ENCODE measurements around the gene CACNA1A.

The CACNA1A gene

DNA sequence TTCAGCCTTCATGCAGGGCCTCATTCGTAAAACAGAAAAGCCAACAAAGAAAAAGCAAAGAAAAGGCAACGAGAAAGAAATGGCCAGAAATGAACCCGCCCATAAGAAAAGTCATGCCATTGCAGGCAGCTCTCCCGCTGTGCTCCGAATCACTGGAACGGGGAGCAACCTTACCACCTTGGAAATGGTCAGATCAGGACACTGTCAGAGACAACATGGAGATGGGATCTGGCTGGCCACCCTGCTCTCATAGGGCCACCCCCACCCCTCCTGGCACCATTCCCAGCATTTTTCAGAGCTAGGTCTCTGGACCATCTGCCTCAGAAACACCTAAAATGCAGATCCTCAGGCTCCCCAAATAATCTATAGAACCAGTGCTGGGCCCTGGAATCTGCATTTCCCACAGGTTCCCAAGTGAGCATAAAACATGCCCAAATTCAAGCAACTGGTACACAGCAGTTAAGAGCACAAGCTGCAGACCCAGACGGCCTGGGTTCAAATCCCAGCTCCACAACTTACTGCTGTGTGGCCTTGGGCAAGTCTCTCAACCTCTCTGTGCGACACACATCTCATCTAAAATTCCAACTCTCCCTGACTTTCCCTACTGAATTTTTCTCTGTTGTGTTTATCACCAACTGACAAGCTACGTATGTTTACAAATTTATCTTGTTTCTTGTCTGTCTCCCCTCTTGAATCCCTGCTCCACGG is 204.5 kb downstream of the CACNA1A start:
- DNase-seq, result no peak

DNA sequence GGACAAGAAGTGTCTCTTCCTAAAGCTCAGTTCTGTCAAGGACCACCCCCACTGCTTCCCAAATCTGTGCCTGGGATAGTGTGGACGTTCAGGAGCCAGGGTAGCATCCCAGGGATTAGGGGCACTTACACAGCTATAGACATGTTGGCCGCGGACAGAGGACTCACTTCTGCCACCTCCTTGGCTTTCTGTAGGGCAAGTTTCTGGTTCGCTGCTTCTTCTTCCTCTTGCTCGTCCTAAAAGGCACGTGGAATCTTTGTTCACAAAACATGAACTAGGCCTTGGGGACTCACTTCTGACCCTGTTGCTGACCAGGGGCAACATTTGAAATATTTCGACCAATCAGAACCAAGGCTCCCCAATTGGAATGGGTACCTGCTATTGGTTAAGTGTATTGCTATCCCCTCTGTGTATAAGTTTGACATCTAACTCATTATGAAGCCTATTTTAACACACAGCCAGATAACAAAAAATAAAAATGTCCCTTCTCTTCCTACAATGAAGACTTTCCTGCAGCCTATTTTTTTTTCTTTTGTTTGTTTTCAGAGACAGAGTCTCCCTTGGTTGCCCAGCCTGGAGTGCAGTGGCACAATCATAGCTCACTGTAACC is 205.8 kb downstream of the CACNA1A start:
- no peak for DNase-seq

DNA sequence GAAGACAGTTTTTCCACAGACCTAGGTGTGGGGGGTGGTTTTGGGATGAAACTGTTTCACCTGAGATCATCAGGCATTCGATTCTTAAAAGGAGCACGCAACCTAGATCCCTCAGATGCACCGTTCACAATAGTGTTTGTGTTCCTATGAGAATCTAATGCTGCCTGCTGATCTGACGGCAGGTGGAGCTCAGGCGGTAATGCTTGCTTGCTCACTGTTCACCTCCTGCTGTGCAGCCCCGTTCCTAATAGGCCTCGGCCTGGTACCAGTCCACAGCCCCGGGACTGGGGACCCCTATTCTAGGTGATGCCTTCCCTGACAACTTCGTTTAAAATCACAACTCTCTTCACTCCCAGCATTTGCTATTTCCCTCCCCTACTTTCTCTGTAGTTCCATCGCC is 206.4 kb downstream of the CACNA1A start:
- DNase-seq, result no peak

DNA sequence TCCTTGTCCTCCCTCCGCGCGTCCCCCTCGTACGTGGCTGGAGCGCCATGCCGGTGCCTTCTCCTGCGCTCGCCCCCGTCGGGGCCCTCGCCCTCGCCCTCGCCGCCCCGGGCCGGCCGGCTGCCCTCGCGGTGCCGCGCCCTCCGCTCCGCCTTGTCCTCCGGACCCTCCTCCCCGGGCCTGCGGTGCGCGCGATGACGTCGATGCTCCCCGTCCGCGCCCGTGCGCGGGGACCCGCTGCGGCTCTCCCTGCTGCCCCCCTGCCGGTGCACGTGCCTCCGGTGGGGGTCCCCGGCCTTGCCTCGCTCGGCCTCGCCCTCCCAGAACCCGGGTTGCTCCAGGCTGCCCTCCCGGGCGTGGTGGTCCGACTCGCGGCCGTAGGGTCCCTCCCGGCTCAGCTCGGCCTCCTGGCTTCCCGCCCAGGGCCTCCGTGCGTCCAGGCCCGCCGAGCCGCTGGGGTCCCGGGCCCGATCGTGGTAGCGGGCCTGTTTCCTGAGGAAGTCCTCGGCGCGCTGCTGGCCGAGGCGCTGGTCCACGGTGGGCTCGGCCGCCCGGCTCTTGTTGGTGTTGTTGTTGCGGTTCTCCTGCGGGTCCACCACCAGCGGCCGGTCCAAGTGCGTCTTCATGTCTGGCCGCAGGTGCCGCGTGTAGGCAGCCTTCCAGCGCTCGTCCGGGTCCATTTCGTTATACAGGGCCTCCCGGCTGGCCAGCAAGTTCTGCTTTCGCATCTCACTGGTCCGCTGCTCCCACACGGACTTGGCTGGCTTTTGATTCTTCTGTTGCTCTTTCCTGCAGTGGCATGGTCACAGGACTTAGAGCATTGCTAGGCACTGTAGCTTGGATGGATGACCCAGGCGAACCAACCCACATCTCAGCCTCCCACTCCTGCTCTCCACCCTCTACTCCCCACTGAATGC is 207.5 kb downstream of the CACNA1A start:
- DNase-seq, result no peak

DNA sequence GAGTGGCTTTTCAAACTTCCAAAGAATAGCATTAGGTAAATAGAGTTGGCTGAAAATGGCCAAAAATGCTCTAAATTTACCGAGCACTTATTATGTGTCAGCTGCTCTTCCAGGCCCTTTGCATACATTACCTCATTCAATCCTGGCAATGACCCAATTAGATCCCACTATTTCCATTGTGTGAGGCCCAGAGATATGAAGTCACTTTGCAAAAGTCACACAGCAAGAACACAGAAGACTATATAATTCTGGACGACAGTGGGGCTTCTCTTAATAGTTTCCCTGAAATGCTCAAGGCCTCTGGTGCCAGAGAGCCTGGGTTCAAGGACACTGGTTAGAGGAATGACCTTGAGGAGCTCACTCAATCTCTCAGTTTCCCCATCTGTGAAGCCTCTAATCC is 209.3 kb downstream of the CACNA1A start:
- DNase-seq, result no peak

DNA sequence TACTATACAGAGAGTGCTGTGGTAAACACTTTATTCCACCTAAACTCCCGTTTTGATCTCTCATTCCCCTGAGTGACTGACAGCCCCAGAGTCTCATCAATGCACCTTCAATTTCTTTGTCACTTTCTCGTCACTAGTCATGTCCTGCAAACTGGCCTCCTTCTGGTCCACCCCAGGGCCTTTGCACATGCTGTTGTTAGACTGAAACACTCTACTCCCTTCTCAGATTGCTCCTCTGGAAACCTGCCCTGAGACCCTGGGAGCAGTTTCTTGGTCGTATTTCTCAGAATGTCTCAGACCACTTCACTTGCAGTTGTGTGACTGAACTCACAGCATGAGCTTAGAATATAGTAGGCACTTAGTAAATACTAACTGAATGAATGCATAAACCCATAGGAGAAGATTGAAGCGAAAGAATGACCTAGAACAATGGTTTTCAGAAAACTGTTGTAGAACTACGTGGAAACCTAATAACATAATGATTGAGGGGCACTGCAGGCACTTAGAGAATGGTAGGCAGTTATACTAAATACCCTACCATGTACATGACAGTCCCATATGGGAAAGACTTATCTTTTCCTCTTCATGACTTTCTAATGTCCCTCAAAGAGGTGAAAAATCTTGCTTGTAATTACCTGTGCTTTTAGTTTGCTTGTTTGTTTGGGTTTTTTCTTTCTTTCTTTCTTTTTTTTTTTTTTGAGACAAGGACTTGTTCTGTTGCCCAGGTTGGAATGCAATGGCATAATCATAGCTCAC is 211.3 kb downstream of the CACNA1A start:
- no peak for DNase-seq

DNA sequence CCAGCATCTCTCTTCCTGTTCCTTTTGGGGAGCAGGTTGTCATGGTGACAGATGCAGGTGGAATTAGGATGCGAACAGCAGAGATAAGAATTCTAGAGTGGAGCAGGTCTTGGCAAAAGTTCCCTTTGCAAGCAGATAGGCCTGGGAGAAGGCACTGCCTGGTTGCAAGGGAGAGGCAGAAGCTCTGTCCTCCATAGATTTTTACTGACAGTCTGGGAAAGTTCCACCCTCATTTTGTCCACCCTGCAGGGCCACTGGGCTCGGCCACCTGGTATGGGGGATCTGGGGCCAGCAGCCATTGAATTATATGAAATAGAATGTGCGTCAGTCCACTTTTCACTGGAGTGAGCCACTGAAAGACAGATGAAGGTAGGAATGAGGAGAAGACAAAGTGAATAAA is 214.4 kb downstream of the CACNA1A start:
- DNase-seq, result no peak

DNA sequence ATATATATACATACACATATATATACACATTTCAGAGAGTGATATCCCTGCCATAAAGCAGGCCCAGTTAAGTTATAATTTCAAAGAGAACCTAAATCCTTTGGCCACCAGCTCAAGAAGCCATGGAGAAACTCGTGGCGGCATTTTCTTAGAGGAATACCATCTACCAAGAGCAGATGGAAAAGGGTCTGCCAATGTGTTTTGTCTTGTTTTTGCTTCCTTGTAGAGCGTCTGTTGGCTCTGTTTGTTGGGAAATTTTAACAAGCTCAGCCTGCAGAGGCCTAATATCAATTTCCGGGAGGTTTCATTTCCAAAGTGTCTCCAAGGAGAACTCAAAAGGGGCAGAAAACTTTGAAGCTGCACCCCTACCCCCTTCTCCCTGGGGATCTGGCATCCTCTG is 215.5 kb downstream of the CACNA1A start:
- no peak for DNase-seq

DNA sequence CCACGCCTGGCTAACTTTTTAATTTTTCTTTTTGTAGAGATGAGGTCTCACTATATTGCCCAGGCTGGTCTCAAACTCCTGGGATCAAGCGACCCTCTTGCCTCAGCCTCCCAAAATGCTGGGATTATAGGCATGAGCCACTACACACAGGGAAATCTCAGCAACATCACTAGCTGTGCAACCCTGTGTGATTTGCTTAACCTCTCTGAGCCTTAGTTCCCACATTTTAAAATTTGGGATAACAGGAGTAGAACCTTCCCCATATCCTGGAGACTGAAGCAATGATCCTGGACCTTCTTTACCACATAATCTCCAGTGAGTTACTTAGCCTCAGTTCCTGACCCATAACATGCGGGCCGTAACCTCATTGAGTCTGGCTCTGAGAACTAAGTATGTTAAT is 217.0 kb downstream of the CACNA1A start:
- DNase-seq, result no peak

DNA sequence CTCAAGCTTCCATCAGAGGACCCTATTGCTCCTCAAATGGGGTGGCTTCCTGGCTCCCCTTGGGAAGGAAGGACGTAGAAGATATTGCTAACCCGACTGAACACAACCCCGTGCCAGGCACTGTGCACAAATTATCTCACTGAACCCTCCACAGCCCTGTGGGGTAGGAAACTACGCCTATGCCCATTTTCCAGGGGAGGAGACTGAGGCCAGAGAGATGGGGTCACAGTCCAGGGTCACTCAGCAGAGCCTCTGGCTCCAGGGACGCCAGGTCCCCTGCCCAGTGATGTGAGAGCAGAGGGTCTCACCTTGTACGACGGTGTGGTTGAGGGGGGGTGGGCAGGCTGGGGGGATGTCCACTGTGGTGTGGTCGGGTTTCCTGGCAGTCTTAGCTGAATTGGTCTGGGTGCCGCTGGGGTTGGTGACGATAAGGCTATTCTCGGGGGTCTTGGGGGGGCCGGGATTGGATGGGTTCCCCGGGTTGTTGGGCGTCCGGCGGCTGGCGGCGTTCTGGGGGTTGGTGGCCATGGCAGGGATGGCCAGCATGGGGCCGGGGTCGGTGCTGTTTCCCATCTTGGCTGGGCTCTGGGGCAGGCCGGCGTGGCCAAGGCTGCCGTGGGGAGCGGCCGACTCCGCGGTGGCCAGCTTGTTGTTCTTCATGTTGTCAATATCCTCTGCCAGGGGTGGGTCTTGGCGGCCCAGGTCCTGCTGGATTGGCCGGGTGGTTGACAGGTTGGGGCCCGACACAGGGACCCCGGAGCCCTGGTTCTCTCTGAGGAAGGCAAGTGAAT is 219.9 kb downstream of the CACNA1A start:
- no peak for DNase-seq

DNA sequence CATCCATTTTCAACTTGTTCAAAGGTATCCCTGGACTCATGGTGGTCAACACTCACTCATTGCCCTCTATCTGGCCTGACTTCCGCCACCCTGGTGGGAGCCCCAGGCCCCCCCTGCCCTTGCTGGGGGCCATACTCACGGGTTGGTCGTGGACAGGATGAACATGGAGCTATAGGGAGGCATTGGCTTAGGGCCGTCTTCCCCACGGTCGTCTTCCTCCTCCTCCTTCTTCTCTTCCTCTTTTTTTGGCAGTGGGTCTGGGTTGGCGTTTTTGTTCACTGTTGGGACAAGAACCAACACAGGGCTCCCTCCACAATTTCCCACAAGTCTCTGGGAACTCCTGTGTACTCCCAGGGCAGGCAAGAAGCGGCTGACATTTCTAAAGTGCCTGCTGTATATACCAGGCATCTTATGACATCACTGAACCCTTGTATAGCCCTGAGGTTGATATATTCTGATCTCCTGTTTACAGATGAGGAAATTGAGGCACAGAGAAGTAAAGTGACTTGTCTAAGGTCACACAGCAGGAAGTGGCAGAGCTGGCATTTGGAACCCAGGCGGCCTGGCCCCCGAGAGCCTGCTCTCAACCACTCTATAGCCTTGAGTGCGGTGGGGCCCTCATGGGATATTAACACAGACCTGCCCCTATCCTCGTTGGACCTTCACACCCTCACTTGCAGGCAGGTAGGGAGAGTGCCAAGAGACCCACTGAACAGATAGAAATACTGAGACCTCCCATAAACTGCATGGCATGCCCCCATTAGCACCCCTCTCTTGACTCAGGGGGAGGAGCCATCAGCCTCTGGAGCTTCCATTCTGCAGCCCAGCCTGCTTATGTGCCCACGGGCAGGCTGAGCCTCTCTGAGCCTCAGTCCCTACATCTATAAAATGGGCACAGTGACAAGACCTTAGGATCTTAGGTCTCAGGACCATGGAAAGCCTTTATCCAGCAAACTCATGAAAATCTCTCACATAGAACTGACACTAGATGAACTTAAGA is 221.1 kb downstream of the CACNA1A start:
- DNase-seq, result no peak

DNA sequence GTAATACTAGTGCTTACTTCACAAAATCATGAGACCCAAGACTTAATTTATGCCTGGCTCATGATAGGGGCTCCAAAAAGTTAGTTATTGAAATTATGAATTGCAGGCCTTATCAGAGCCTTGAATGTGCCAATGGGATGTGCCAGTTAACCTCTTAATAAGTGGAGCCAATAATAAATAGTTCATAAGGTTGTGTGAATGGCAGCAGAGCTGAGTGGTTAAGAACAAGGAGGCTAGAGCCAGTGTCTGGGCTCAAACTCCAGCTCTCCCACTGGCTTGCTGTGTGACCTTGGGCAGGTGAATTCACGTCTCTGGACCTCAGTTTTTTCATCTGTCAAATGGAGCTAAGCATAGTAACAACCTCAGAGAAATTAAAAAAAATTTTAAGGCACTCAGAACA is 222.4 kb downstream of the CACNA1A start:
- DNase-seq, result no peak

DNA sequence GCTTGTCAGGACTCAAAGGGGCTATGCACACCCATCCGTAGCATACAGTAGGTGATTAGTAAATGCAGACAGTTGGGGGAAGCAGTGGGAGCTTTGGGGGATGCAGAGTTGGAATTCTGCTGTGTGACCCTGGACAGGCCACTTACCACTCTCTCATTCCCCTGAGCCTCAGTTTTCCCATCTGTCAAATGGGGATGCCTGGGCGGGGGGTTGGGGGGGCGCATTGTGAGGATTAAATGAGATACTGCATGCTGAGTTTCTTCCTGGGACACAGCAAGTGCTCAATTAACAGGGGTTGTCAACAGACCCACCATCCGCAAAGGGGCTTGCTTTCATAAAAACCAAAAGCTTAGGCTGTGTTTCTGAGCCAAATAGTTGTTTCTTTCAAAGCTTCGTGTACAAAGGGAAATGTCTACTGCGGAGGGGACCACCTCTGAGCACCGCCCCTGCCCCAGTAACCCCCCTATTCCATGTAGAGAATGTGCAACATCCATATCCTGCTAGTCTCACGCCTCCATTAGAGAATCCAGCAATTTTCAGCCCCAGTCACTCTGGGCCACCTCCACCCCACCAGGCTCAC is 223.7 kb downstream of the CACNA1A start:
- no peak for DNase-seq

DNA sequence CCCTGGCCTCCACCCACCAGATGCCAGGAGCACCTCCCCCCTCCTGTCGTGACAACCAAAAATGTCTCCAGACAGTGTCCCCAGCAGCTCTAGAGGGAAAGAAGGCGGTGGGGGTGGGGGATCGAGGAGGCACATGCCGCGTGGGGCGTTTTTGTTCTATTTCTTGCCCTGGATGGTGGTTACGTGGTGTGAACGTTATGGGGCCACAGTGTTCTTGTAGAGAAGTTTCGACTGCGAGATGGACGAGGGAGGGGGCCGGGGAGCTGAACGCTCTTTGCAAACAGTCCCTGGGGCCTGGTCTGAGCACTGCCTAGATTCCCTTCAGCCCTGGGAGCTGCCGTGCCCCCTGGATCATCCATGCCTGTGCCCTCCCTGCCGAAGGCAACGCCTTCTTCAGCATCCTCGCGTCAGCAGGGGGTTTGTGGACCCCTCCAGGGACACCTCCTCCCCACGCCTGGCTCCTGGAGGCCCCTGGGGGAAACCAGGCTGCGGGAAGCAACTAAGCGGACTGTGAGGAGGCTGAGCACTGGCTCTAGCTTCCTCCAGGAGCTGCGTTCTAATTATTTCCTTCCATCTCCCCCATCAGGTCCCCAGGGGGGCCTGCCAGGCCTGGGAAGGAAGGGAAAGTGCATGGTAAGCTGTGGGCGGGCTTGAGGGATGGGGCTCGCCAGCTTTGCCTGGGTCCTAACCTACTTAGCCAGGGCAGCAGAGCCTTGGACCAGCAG is 224.6 kb downstream of the CACNA1A start:
- no peak for DNase-seq

DNA sequence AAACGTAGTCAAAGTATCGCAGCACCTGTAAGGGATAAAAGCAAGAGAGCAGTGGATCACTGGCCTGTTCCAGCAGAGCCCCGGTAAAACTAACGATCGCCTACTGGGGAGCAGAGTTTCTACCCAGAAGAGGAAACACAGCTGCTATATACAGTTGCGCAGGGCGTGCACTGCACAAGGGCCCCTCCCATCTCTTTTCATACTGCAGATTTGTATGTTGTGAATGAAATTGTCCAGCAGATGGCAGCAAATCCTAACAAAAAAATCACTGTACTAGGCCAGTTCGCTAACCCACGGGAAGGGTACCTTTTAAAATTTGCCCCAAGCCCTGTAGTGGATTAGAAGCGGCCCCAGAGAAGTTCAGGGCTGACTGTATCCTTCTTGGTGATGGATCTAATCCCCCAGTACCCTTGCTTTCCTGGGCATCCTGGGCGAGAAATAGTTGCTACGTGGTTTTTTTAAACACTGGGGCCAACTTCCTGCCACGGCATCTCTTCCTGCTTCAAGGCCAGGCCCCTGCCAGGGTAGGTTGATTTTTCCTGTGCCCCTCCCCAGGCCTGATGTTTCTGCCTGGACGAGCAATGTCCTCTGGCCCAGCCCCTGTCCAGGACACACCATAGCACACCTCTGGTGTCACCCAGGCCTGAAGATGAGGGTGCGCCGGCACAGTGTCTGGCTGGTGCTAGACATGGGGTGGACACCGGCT is 229.0 kb downstream of the CACNA1A start:
- DNase-seq, result peak; percentile 33

DNA sequence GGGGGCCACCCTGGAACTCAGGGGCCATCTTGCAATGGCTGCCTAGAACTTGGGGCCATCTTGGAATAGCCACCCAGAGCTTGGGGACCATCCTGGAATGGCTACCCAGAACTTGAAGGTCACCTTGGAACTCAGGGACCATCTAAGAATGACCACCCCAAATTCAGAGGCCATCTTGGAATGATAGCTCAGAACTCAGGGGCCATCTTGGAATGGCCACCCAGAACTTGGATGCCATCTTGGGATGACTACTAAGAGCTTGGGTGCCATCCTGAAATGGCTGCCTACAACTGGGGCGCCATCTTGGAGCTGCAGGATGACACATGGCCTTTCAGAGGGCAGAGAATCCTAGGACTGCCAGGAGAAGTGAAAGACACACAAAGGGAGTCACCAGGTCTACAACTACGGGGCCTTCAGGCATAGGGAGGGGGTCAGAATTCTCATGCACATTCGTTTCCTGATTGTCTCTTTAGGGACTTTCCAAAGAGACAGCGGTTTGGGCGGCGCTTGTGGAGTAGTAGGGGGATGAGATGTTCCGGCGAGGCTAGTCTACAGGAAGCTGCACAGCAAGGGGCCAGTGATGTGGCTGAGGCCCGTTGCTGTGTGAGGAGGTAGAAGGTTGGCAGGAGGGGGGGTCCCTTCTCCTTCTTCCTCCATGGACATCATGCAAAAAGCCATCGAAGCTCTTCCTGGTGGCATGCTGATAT is 231.1 kb downstream of the CACNA1A start:
- DNase-seq, result peak; percentile 9

DNA sequence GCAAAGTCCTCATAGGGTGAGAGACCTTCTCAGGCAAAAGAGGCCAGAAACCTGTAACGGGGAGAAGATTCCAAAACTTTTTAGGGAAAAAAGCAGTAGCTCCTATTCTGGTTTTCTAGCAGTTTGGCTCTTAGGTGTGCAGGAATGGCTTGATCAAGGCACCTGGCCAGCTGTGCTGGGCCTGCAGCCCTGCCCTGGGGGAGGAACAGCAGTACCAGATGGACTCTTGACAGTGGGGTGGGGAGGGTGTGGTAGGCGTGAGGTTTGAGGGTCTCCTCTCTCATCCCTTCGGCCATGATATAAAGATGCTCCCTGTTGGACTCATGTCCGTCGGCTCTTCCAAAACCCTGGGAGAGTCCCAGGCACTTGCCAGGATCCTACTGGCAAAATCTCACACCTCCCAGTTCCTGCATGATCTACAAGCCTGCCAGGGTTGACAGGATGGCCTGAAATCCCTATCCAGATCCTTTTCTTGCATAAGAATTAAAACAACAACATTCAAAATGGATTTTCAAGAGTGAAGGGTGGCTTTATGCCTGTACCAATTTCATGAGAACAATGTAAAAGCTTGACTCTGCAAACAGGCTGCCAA is 235.7 kb downstream of the CACNA1A start:
- DNase-seq, result no peak

DNA sequence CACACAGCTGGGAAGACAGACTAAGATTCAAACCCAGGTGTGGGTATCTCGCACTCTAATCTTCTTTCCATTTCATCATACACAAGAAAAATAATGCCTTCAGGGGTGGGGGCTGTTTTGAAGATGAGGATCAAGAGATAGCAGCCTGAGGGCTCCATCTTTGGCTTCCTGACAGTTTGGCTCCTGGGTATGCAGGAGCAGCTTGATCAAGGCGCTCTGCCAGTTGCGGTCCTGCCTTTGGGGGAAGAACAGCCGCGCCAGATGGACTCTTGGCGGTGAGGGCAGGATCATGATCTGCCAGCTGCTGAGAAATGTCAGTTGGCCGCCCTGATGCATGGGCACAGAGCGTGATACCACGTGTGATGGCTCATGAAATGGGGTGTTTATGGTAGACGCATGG is 236.9 kb downstream of the CACNA1A start:
- no peak for DNase-seq

Data from stimulated activated naive CD4-positive, alpha-beta T cell treated with Interleukin-2 at 50 U/mL for 16 hours (primary cell).